ENCODE data around the gene MOGAT2. TPM values are rescaled to one million over a fixed set of nuclear protein-coding genes. Genes with fewer than 3 reads are reported as not detected.

The MOGAT2 gene
- total and polyA plus RNA-seq, 2 of the 4 experiments (the other 2 are of a cell fraction), result not detected

GRCh38 chr11:75745807-75746206 lies 28.2 kb downstream of the MOGAT2 start:
- peaks cover 2% of the 10 kb centered on the region; the same call in 1 of the 2 replicates for H3K9me1 ChIP-seq (ENCODE audit: insufficient read depth, low read length)
- H3K18ac ChIP-seq (ENCODE audit: low read depth, low read length), result no peak overlapping the region
- H2BK120ac ChIP-seq (ENCODE audit: low read depth, low read length), result no peak overlapping the region
- H3K4me1 ChIP-seq (ENCODE audit: control insufficient read depth, insufficient read depth, low read length), result no peaks in the 10 kb centered on the region
- no peak overlapping the region for H4K91ac ChIP-seq (ENCODE audit: insufficient read depth, low read depth, low read length)
- no peak overlapping the region for H3K4ac ChIP-seq (ENCODE audit: low read depth, low read length)
- no peak overlapping the region for H3K27ac ChIP-seq (ENCODE audit: insufficient read depth, low read length)
- H3K9ac ChIP-seq (ENCODE audit: low read depth, low read length), result no peak overlapping the region
- dilution Hi-C loops (cut with HindIII; ENCODE audit: low sequenced_read_pairs, unreplicated experiment), result no loop called here
- H2AFZ ChIP-seq (replicated peaks; ENCODE audit: low read length, poor library complexity), result no peak overlapping the region
- in situ Hi-C loops (cut with MboI; ENCODE audit: low sequenced_read_pairs), result no loop called here
- TF ChIP-seq CTCF (conservative IDR thresholded peaks at IDR 0.05; ENCODE audit: low read depth, low read length), result no peak
- TF ChIP-seq BHLHE40 (IDR thresholded peaks at IDR 0.05; ENCODE audit: low read depth, low read length), result no peak
- no peak for TF ChIP-seq USF2 (IDR thresholded peaks at IDR 0.05; ENCODE audit: low read depth, low read length)
- TF ChIP-seq NFE2L2 (IDR thresholded peaks at IDR 0.05; ENCODE audit: low read depth, low read length), result no peak
- TF ChIP-seq FOS (IDR thresholded peaks at IDR 0.05; ENCODE audit: low read depth, low read length), result no peak
- no peak for TF ChIP-seq ELK1 (IDR thresholded peaks at IDR 0.05; ENCODE audit: borderline replicate concordance, low read depth, low read length)
- no peak for TF ChIP-seq CEBPB (IDR thresholded peaks at IDR 0.05; ENCODE audit: low read depth, low read length)
- TF ChIP-seq MAFK (IDR thresholded peaks at IDR 0.05; ENCODE audit: low read depth, low read length), result no peak
- no peak for TF ChIP-seq MXI1 (IDR thresholded peaks at IDR 0.05; ENCODE audit: borderline replicate concordance, low read depth, low read length)
- TF ChIP-seq MAZ (IDR thresholded peaks at IDR 0.05; ENCODE audit: borderline replicate concordance, low read depth, low read length), result no peak
- DNase-seq, result no peak
- no peaks in the 10 kb centered on the region; the same call in 1 of the 2 replicates for H3K9me3 ChIP-seq (ENCODE audit: control insufficient read depth, insufficient read depth, low read length)
- no peak overlapping the region for H3K56ac ChIP-seq (ENCODE audit: extremely low read depth, insufficient read depth, low read length)
- POLR2A ChIA-PET (ENCODE audit: unreplicated experiment), result no interaction called here
- ATAC-seq (ENCODE audit: low read depth), result no peak
- BruUV-seq (replicated peaks), result no TSS peak
- H3K23ac ChIP-seq (ENCODE audit: low read depth, low read length), result no peak overlapping the region
- no peaks in the 10 kb centered on the region for H3K36me3 ChIP-seq (ENCODE audit: control insufficient read depth, insufficient read depth, low read length)
- no peak overlapping the region for H4K8ac ChIP-seq (ENCODE audit: low read depth in 2 of 2, low read length in 2 of 2)
- H2AK5ac ChIP-seq (ENCODE audit: low read depth, low read length), result no peak overlapping the region
- H2AK9ac ChIP-seq (replicated peaks; ENCODE audit: low read depth, low read length, poor library complexity), result no peak overlapping the region
- H3K27me3 ChIP-seq (ENCODE audit: control insufficient read depth, insufficient read depth, low read length), result peaks cover 53% of the 10 kb centered on the region
- H3K14ac ChIP-seq (replicated peaks; ENCODE audit: low read depth, low read length), result no peak overlapping the region
- WGBS, 2 experiments (ENCODE audit: extremely low coverage in 2 of 2, insufficient read length in 1 of 2), result no CpG with 5 or more reads among the region's 5 CpGs
- no peak overlapping the region for H2BK15ac ChIP-seq (ENCODE audit: low read depth, low read length)
- no peak overlapping the region for H2BK20ac ChIP-seq (ENCODE audit: low read depth, low read length)
- intact Hi-C loops (cut with micrococcal nuclease), result no loop called here
- CTCF ChIA-PET, result no interaction called here
- H3K4me2 ChIP-seq (ENCODE audit: low read depth, low read length), result no peak overlapping the region
- no peaks in the 10 kb centered on the region for H3K79me1 ChIP-seq (ENCODE audit: low read depth in 1 of 2, low read length in 2 of 2)
- no peak overlapping the region for H4K5ac ChIP-seq (ENCODE audit: low read depth, low read length)
- H4K20me1 ChIP-seq (ENCODE audit: insufficient read depth, low read length), result no peaks in the 10 kb centered on the region
- H2BK5ac ChIP-seq (ENCODE audit: low read depth, low read length, poor library complexity, severe bottlenecking), result no peak overlapping the region
- H3K4me3 ChIP-seq (ENCODE audit: insufficient read depth, low read depth, low read length), result no peak overlapping the region
